GM19395 (cell line): ENCODE data around the gene FUT1.

ENCODE experiments used
- ATAC-seq: cut with Tn5 transposase; IDR thresholded peaks from one replicate; pipeline ENCODE4 v1.9.1; 2021; ENCODE audit warnings: mild to moderate bottlenecking, moderate library complexity; ENCODE audit not compliant: unreplicated experiment

Gene FUT1

GRCh38 chr19:48741129-48741999 is 11.1 kb downstream of the FUT1 start:
- ATAC-seq: no peak

- ATAC-seq: no peak
These were observed 12.1 kb downstream of the FUT1 start, which contains the start of gene RASIP1 for GRCh38 chr19:48740164-48740972. TSS of gene RASIP1 (minus strand) at chr19:48740610. CDS start at chr19:48740282, 328 bp downstream.

GRCh38 chr19:48739404-48740163 is 12.9 kb downstream of the FUT1 start:
- no peak for ATAC-seq

GRCh38 chr19:48738557-48739403 is 13.7 kb downstream of the FUT1 start:
- no peak for ATAC-seq

- no peak for ATAC-seq
These were observed 15.0 kb downstream of the FUT1 start for GRCh38 chr19:48737360-48737998.

- ATAC-seq: no peak
These were observed 17.3 kb downstream of the FUT1 start for GRCh38 chr19:48735031-48735615.

- ATAC-seq: no peak
These were observed 17.8 kb downstream of the FUT1 start for GRCh38 chr19:48734625-48735024.

- no peak for ATAC-seq
These were observed 21.0 kb downstream of the FUT1 start for GRCh38 chr19:48731452-48731851.

GRCh38 chr19:48728911-48729664 is 23.4 kb downstream of the FUT1 start:
- ATAC-seq: no peak

GRCh38 chr19:48726556-48726955 is 25.9 kb downstream of the FUT1 start:
- ATAC-seq: no peak

GRCh38 chr19:48724796-48725753 is 27.4 kb downstream of the FUT1 start:
- ATAC-seq: no peak

- ATAC-seq: no peak
These were observed 30.2 kb downstream of the FUT1 start for GRCh38 chr19:48722196-48722708.

- ATAC-seq: peak; percentile 79
These were observed 31.7 kb downstream of the FUT1 start for GRCh38 chr19:48720613-48721296.

- peak; percentile 14 for ATAC-seq
These were observed 32.2 kb downstream of the FUT1 start for GRCh38 chr19:48720251-48720612.

- no peak for ATAC-seq
These were observed 32.9 kb downstream of the FUT1 start, which contains the start of gene MAMSTR for GRCh38 chr19:48719263-48720171. TSS of gene MAMSTR (minus strand) at chr19:48719725. CDS start at chr19:48719031, 694 bp downstream.
